Spleen (tissue), 11 donors: ENCODE results near the gene ZNF774. TPM values are rescaled to one million over a fixed set of nuclear protein-coding genes. Genes with fewer than 3 reads are reported as not detected.

ENCODE experiments used
- DNase-seq: peaks from one replicate; pipeline ENCODE4 v3.0.0-alpha.2; 2020
- H3K27ac ChIP-seq, 8 donors: fragments of 200-600 bp; sonication (generic) in 7 of 8; 1 replicate in 4 of 8; 2 replicates in 4 of 8; pipeline versions ENCODE4 v1.5.0 to v1.8.0; 2016 to 2021; ENCODE audit warnings: inconsistent platforms in 4 of 8, mild to moderate bottlenecking in 4 of 8, moderate library complexity in 1 of 8
- H3K27me3 ChIP-seq, 7 donors: fragments of 200-600 bp; sonication (generic) in 6 of 7; replicated peaks in 1 of 7; 1 replicate in 4 of 7; 2 replicates in 3 of 7; pipeline versions ENCODE4 v1.5.0 to v1.8.0; 2016 to 2021; ENCODE audit warnings: inconsistent platforms in 3 of 7, mild to moderate bottlenecking in 1 of 7
- H3K36me3 ChIP-seq, 6 donors: fragments of 200-600 bp; sonication (generic) in 5 of 6; 1 replicate in 4 of 6; 2 replicates in 2 of 6; pipeline versions ENCODE4 v1.5.0 to v1.8.0; 2016 to 2021; ENCODE audit warnings: inconsistent platforms in 2 of 6
- H3K4me1 ChIP-seq, 6 donors: fragments of 200-600 bp; sonication (generic) in 5 of 6; 1 replicate in 3 of 6; 2 replicates in 3 of 6; pipeline versions ENCODE4 v1.5.0 to v1.8.0; 2016 to 2021; ENCODE audit warnings: inconsistent platforms in 3 of 6
- H3K4me3 ChIP-seq, 8 donors: fragments of 200-600 bp; sonication (generic) in 7 of 8; 1 replicate in 4 of 8; 2 replicates in 4 of 8; pipeline versions ENCODE4 v1.5.0 to v1.8.0; 2016 to 2021; ENCODE audit warnings: inconsistent platforms in 4 of 8, mild to moderate bottlenecking in 4 of 8, moderate library complexity in 2 of 8
- H3K9me3 ChIP-seq, 8 donors: fragments of 200-600 bp; sonication (generic) in 7 of 8; 1 replicate in 4 of 8; 2 replicates in 4 of 8; pipeline versions ENCODE4 v1.5.0 to v1.8.0; 2016 to 2021; ENCODE audit warnings: inconsistent platforms in 4 of 8
- CTCF ChIP-seq, 11 experiments: fragments of 200-600 bp in 7 of 11; fragments of 450-650 bp in 4 of 11; sonication (generic) in 4 of 11; IDR thresholded peaks in 8 of 11; conservative IDR thresholded peaks in 3 of 11; 1 replicate in 7 of 11; 2 replicates in 4 of 11; pipeline versions ENCODE4 v1.4.0 to v1.8.0; 2016 to 2021; ENCODE audit warnings: antibody characterized with exemption in 11 of 11, inconsistent platforms in 4 of 11, mild to moderate bottlenecking in 1 of 11
- POLR2A ChIP-seq, 3 donors: fragments of 450-650 bp; IDR thresholded peaks; one replicate each; pipeline ENCODE4 v1.5.1; 2017; ENCODE audit warnings: antibody characterized with exemption in 3 of 3, mild to moderate bottlenecking in 1 of 3
- POLR2AphosphoS5 ChIP-seq, 3 donors: sonication (generic); formaldehyde crosslinking; IDR thresholded peaks; one replicate each; pipeline ENCODE4 v1.5.1; 2017; ENCODE audit warnings: antibody characterized with exemption in 3 of 3
- WGBS, 5 donors: extraction: QIAGEN DNeasy Blood & Tissue Kit in 3 of 5; methylation state at CpG; one replicate each; pipeline versions ENCODE4 v1.1.5 to v1.1.7; 2013 to 2018; 5-methylcytosine and 5-hydroxymethylcytosine counted together
- intact Hi-C: fragments of 100-400 bp; cut with DNase I; formaldehyde crosslinking; loops from one replicate; pipeline ENCODE4 v1.15.0; 2023; ENCODE audit warnings: low total_unique reads
- polyA plus RNA-seq, 3 donors: library from polyadenylated mRNA; stranded (reverse); fragments of 200-250 nt; gene quantifications; one replicate each; pipeline ENCODE4 v1.2.1, GENCODE V29; 2013
- total RNA-seq, 7 donors: library from RNA; depleted of rRNA in 3 of 7; stranded (reverse); fragments of >200 nt in 3 of 7; fragmentation: NEBNext Ultra II Directional in 4 of 7; extraction: Animal tissue kit (Norgen Biotek cat#: 25700) in 4 of 7; gene quantifications; one replicate each; pipeline versions ENCODE4 v1.1.0 to v1.2.1, GENCODE V29; 2016 to 2021
- donor health status: healthy with polysubstance abuse.
- donor health status: DM: no; HTN: no; CAD: no; lungs with moderate emphysema.
- donor health status: DM: no; HTN: no; CAD: no.
- donor health status: Bipolar disorder and iron deficiency.
- donor health status: healthy.
- donor health status: DM: no; HTN: no; CAD: no.
- donor health status: DM: yes; HTN: yes; CAD: no.

Gene ZNF774
- total and polyA plus RNA-seq, 10 donors: 0.17 to 4.2 (median 1.6) TPM

- H3K4me3 ChIP-seq: no peak overlapping the region
- no peaks in the 10 kb centered on the region for H3K36me3 ChIP-seq
- no peak for DNase-seq
- 62 to 90% (median 74%) methylated on average over 4 of the region's 4 CpGs for WGBS, 5 donors
- intact Hi-C loops: no loop called here
- H3K9me3 ChIP-seq: no peaks in the 10 kb centered on the region
- H3K27ac ChIP-seq: no peak overlapping the region
- H3K27me3 ChIP-seq: no peaks in the 10 kb centered on the region
- no peaks in the 10 kb centered on the region for H3K4me1 ChIP-seq
- TF ChIP-seq POLR2A (IDR thresholded peaks at IDR 0.05) (no peak), CTCF (IDR thresholded peaks at IDR 0.05 in 8 of 11, conservative IDR thresholded peaks at IDR 0.05 in 3 of 11) (no peak), POLR2AphosphoS5 (IDR thresholded peaks at IDR 0.05) (no peak)
These were observed 26.4 kb upstream of the ZNF774 start for GRCh38 chr15:90325726-90326125.

GRCh38 chr15:90326441-90326840 lies 25.6 kb upstream of the ZNF774 start:
- TF ChIP-seq CTCF (IDR thresholded peaks at IDR 0.05 in 8 of 11, conservative IDR thresholded peaks at IDR 0.05 in 3 of 11): no peak
- no peak for TF ChIP-seq POLR2AphosphoS5 (IDR thresholded peaks at IDR 0.05)
- TF ChIP-seq POLR2A (IDR thresholded peaks at IDR 0.05): no peak
- intact Hi-C loops: no loop called here
- Histone ChIP-seq H3K27ac (no peak overlapping the region), H3K9me3 (no peaks in the 10 kb centered on the region), H3K27me3 (no peaks in the 10 kb centered on the region), H3K4me3 (no peak overlapping the region), H3K4me1 (no peaks in the 10 kb centered on the region), H3K36me3 (no peaks in the 10 kb centered on the region)
- WGBS, 5 donors: 87 to 94% (median 90%) methylated on average over 4 of the region's 4 CpGs
- no peak for DNase-seq

GRCh38 chr15:90327311-90327710 lies 24.8 kb upstream of the ZNF774 start:
- Histone ChIP-seq H3K27me3 (no peaks in the 10 kb centered on the region), H3K36me3 (no peaks in the 10 kb centered on the region), H3K4me3 (no peak overlapping the region), H3K9me3 (no peaks in the 10 kb centered on the region), H3K27ac (no peak overlapping the region), H3K4me1 (no peaks in the 10 kb centered on the region)
- TF ChIP-seq POLR2A (IDR thresholded peaks at IDR 0.05) (no peak), CTCF (IDR thresholded peaks at IDR 0.05 in 8 of 11, conservative IDR thresholded peaks at IDR 0.05 in 3 of 11) (no peak), POLR2AphosphoS5 (IDR thresholded peaks at IDR 0.05) (no peak)
- no peak for DNase-seq
- intact Hi-C loops: no loop called here
- 65 to 85% (median 81%) methylated on average over 6 of the region's 6 CpGs for WGBS, 5 donors

- H3K27me3 ChIP-seq: no peaks in the 10 kb centered on the region
- 84 to 91% (median 87%) methylated on average over 3 of the region's 3 CpGs for WGBS, 5 donors
- H3K4me3 ChIP-seq: no peak overlapping the region
- no peak for TF ChIP-seq CTCF (IDR thresholded peaks at IDR 0.05 in 8 of 11, conservative IDR thresholded peaks at IDR 0.05 in 3 of 11)
- no peak for TF ChIP-seq POLR2AphosphoS5 (IDR thresholded peaks at IDR 0.05)
- intact Hi-C loops: no loop called here
- H3K9me3 ChIP-seq: no peaks in the 10 kb centered on the region
- H3K36me3 ChIP-seq: no peaks in the 10 kb centered on the region
- H3K27ac ChIP-seq: no peak overlapping the region
- DNase-seq: no peak
- peaks cover 0 to 17% (median 10%) of the 10 kb centered on the region in 6 donors for H3K4me1 ChIP-seq
These were observed 17.8 kb upstream of the ZNF774 start for GRCh38 chr15:90334304-90334731.
